ENCODE results near the gene AHDC1. TPM values are rescaled to one million over a fixed set of nuclear protein-coding genes. Genes with fewer than 3 reads are reported as not detected.

Gene AHDC1
- total and polyA plus RNA-seq, 10 of the 15 experiments (the other 5 are each of a cell fraction or from before 2014, with no cell fraction given): 0.21 to 13.0 (median 1.4) TPM

- no peak for TF ChIP-seq BMI1 (IDR thresholded peaks at IDR 0.05; ENCODE audit: borderline replicate concordance)
- no peak for TF ChIP-seq SPI1 (IDR thresholded peaks at IDR 0.05; ENCODE audit: borderline replicate concordance, insufficient read depth, low read depth, low read length)
- TF ChIP-seq RELA (IDR thresholded peaks at IDR 0.05; ENCODE audit: borderline replicate concordance, partially characterized antibody): no peak
- no peak for TF ChIP-seq CBFB (IDR thresholded peaks at IDR 0.05; ENCODE audit: low read depth)
- TF ChIP-seq, protein P1, sequence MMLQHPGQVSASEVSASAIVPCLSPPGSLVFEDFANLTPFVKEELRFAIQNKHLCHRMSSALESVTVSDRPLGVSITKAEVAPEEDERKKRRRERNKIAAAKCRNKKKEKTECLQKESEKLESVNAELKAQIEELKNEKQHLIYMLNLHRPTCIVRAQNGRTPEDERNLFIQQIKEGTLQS (IDR thresholded peaks at IDR 0.05; ENCODE audit: borderline replicate concordance, extremely low read depth, low read depth, low read length): no peak
- TF ChIP-seq, protein P2, sequence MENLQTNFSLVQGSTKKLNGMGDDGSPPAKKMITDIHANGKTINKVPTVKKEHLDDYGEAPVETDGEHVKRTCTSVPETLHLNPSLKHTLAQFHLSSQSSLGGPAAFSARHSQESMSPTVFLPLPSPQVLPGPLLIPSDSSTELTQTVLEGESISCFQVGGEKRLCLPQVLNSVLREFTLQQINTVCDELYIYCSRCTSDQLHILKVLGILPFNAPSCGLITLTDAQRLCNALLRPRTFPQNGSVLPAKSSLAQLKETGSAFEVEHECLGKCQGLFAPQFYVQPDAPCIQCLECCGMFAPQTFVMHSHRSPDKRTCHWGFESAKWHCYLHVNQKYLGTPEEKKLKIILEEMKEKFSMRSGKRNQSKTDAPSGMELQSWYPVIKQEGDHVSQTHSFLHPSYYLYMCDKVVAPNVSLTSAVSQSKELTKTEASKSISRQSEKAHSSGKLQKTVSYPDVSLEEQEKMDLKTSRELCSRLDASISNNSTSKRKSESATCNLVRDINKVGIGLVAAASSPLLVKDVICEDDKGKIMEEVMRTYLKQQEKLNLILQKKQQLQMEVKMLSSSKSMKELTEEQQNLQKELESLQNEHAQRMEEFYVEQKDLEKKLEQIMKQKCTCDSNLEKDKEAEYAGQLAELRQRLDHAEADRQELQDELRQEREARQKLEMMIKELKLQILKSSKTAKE (IDR thresholded peaks at IDR 0.05; ENCODE audit: low read depth, poor library complexity, severe bottlenecking): no peak
Measured at GRCh38 chr1:27595597-27595996, 8.3 kb downstream of the AHDC1 start (continued).

DNA sequence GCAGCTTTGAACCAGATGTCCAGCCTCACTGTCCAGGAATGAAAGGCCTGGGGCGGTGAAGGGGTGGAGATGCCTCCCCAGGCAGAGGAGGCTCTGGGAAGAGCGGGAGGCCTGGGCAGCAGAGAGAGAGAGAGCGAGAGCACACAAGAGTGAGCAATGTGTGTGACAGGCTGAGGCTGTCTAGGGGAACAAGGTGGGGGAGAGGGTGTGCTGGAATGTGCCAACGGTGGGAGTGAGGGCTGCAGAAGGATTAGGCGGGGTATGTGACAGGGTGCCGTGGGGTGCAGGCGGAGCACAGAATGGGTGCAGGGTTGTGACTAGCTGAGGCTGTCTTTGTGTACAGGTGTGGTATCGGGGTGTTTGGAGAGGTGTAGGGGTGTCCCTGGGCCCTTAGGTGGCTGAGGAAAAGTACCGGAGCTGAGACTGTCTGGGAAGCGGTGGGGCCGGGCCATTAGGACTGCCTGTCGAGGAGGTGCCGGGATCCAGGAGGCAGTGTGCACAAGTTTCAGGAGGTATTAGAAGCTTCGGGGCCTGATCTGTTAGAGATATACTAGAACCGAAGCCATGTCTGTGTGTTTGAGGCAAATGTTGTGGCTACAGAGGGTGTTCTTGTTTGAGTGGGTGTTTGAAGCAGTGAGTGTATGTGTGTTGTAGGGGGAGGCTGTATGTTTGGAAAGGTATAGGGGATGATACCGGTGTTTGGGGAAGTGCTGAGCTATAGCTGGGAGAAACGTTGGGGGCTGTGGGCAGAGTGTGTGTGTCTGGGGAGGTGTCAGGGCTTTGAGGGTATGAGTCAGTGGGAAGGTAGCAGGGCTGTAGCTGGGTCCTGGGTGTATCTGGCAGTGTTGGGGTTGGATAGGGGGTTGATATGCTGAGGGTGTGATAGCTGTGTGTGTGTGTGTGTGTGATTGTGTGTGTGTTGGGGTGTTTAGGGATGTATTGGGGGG, 9.1 kb downstream of the AHDC1 start:
- Histone ChIP-seq H3K4me2 (ENCODE audit: control insufficient read depth, insufficient read depth) (no peak overlapping the region), H3K9me3 (replicated peaks; ENCODE audit: control insufficient read depth, insufficient read depth, low read length) (no peaks in the 10 kb centered on the region), H3K36me3 (ENCODE audit: control insufficient read depth in 2 of 2, insufficient read depth in 2 of 2, low read length in 1 of 2) (no peaks in the 10 kb centered on the region; a peak in 1 of 4 replicates), H3K9ac (ENCODE audit: control insufficient read depth, insufficient read depth, low read length) (no peak overlapping the region), H3K4me3 (no peak overlapping the region), H2AFZ (ENCODE audit: control insufficient read depth, low read depth, low read length) (no peak overlapping the region), H3K79me2 (ENCODE audit: control insufficient read depth, insufficient read depth, low read length) (no peaks in the 10 kb centered on the region; the same call in 1 of the 2 replicates), H3K4me1 (ENCODE audit: control insufficient read depth, insufficient read depth, low read length) (peaks cover 40% of the 10 kb centered on the region), H4K20me1 (ENCODE audit: control insufficient read depth, insufficient read depth) (no peaks in the 10 kb centered on the region), H3K27me3 (replicated peaks in 1 of 2; ENCODE audit: control insufficient read depth in 2 of 2, insufficient read depth in 2 of 2, low read length in 1 of 2) (no peaks in the 10 kb centered on the region), H3K27ac (ENCODE audit: control insufficient read depth, insufficient read depth) (no peak overlapping the region)
- ATAC-seq (peak; percentile 15; the same call in 2 of the 3 replicates), DNase-seq (ENCODE audit: low read depth, low spot score) (no peak), FAIRE-seq (no peak)
- POLR2A ChIA-PET: interaction anchor here (0.9 to 1.3 kb wide), 3 partner anchors 18 to 101 kb away, joined by 3 read pairs; no protein-coding TSS in a partner anchor
- BruUV-seq (replicated peaks): TSS peak; percentile 25
- CTCF ChIA-PET: interaction anchor here (0.9 to 3.0 kb wide), 3 partner anchors 12 to 38 kb away, joined by 3 to 11 read pairs (median 4); no protein-coding TSS in a partner anchor
- SMC1A ChIA-PET (ENCODE audit: uncharacterized antibody, unreplicated experiment): interaction anchor here (0.7 to 3.1 kb wide), 3 partner anchors 19 to 179 kb away, joined by 3 to 9 read pairs (median 3); no protein-coding TSS in a partner anchor
- WGBS (ENCODE audit: insufficient coverage, insufficient replicate concordance, low lambda C conversion rate, missing lambda C conversion rate): 61% methylated on average over 17 of the region's 17 CpGs
- intact Hi-C loops (cut with micrococcal nuclease; ENCODE audit: unreplicated experiment) (no loop called here), in situ Hi-C loops (cut with MboI) (no loop called here)
- RAD21 ChIA-PET (ENCODE audit: unreplicated experiment): no interaction called here
- no peak for TF ChIP-seq PAX8 (IDR thresholded peaks at IDR 0.05)
- TF ChIP-seq POLR2AphosphoS5 (IDR thresholded peaks at IDR 0.05; ENCODE audit: low read length): no peak
- no peak for TF ChIP-seq TAF1 (IDR thresholded peaks at IDR 0.05; ENCODE audit: borderline replicate concordance, low read depth, low read length)
- TF ChIP-seq FOXM1 (IDR thresholded peaks at IDR 0.05; ENCODE audit: low read depth, low read length): no peak
- TF ChIP-seq BRCA1 (IDR thresholded peaks at IDR 0.05; ENCODE audit: low read depth, low read length): no peak
- TF ChIP-seq RB1 (IDR thresholded peaks at IDR 0.05; ENCODE audit: borderline replicate concordance): no peak
- TF ChIP-seq MEF2B (IDR thresholded peaks at IDR 0.05; ENCODE audit: partially characterized antibody, poor library complexity, severe bottlenecking): no peak
- TF ChIP-seq NBN (IDR thresholded peaks at IDR 0.05): 0 out of 2 replicates have a peak, but pooled peaks have one; percentile 34
- no peak for TF ChIP-seq BMI1 (IDR thresholded peaks at IDR 0.05; ENCODE audit: borderline replicate concordance)
- TF ChIP-seq, protein P3, sequence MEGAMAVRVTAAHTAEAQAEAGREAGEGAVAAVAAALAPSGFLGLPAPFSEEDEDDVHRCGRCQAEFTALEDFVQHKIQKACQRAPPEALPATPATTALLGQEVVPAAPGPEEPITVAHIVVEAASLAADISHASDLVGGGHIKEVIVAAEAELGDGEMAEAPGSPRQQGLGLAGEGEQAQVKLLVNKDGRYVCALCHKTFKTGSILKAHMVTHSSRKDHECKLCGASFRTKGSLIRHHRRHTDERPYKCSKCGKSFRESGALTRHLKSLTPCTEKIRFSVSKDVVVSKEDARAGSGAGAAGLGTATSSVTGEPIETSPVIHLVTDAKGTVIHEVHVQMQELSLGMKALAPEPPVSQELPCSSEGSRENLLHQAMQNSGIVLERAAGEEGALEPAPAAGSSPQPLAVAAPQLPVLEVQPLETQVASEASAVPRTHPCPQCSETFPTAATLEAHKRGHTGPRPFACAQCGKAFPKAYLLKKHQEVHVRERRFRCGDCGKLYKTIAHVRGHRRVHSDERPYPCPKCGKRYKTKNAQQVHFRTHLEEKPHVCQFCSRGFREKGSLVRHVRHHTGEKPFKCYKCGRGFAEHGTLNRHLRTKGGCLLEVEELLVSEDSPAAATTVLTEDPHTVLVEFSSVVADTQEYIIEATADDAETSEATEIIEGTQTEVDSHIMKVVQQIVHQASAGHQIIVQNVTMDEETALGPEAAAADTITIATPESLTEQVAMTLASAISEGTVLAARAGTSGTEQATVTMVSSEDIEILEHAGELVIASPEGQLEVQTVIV (IDR thresholded peaks at IDR 0.05; ENCODE audit: borderline replicate concordance, partially characterized antibody): no peak
